K562 (cell line): ENCODE results near the gene PBX2.

Experiments
- GABPB1 ChIP-seq: sonication (generic); formaldehyde crosslinking; IDR thresholded peaks from 2 replicates; pipeline ENCODE4 v1.8.0; 2022; ENCODE audit warnings: mild to moderate bottlenecking, missing genetic modification reagents
- POLR2A ChIP-seq: fragments of 450-650 bp; conservative IDR thresholded peaks from 2 replicates; pipeline ENCODE4 v1.6.1; 2016
- TCF7L2 ChIP-seq: fragments of 150-350 bp; IDR thresholded peaks from 2 replicates; pipeline ENCODE4 v1.6.1; 2016; ENCODE audit warnings: low read depth, mild to moderate bottlenecking, low read length, moderate library complexity
- ZZZ3 ChIP-seq: fragments of 450-650 bp; IDR thresholded peaks from 2 replicates; pipeline ENCODE4 v1.6.1; 2016; ENCODE audit warnings: antibody characterized with exemption, mild to moderate bottlenecking, moderate library complexity
- TF ChIP-seq, protein P1 (sequence below): sonication (generic); formaldehyde crosslinking; IDR thresholded peaks from 2 replicates; pipeline ENCODE4 v1.8.1; 2023; ENCODE audit warnings: mild to moderate bottlenecking, missing genetic modification reagents, moderate library complexity
- TF ChIP-seq, protein P2 (sequence below): fragments of 450-650 bp; formaldehyde crosslinking; IDR thresholded peaks from 2 replicates; pipeline ENCODE4 v1.4.0; 2020; ENCODE audit warnings: mild to moderate bottlenecking, moderate library complexity

DNA sequence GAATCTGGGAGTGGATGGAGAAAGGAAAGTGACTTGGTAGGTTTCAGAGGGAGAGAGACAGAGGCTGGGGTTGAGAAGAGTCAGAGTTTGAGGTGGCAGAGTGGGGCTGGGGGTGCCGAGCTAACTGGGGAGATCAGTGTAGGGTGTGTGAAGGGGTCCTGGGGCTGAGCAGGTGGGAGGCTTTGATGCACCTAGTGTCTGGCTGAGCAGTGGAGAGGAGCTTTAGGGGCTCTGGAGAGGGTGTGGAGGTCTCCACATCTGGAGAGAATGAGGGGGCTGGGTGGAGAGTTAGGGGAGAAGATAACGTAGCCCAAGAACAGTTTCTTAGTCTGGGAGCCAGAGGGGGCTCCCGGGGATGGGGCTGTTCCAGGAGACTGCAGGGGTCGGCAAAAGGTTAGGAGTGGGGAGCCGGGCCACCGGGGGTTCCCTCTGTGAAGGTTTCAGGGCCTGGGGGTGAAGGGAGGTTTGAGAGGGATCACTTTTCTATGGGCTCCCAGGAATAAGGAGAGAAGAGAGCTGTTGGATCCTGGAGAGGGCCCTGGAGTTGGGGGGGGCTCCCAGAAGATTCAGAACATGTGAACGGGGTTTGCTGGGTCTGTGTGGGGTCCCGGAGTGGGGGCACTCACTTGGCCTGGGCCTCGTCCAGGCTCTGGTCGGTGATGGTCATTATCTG is 797 bp downstream of the PBX2 start:
- TF ChIP-seq GABPB1 (CRISPR knock-in tag) (no peak), POLR2A (peak; percentile 60; the same call in 1 of the 2 replicates), TCF7L2 (no peak), ZZZ3 (no peak)
- TF ChIP-seq, protein P1, sequence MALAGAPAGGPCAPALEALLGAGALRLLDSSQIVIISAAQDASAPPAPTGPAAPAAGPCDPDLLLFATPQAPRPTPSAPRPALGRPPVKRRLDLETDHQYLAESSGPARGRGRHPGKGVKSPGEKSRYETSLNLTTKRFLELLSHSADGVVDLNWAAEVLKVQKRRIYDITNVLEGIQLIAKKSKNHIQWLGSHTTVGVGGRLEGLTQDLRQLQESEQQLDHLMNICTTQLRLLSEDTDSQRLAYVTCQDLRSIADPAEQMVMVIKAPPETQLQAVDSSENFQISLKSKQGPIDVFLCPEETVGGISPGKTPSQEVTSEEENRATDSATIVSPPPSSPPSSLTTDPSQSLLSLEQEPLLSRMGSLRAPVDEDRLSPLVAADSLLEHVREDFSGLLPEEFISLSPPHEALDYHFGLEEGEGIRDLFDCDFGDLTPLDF, result no peak
- TF ChIP-seq, protein P2, sequence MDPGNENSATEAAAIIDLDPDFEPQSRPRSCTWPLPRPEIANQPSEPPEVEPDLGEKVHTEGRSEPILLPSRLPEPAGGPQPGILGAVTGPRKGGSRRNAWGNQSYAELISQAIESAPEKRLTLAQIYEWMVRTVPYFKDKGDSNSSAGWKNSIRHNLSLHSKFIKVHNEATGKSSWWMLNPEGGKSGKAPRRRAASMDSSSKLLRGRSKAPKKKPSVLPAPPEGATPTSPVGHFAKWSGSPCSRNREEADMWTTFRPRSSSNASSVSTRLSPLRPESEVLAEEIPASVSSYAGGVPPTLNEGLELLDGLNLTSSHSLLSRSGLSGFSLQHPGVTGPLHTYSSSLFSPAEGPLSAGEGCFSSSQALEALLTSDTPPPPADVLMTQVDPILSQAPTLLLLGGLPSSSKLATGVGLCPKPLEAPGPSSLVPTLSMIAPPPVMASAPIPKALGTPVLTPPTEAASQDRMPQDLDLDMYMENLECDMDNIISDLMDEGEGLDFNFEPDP (CRISPR knock-in tag), result no peak
